Mucosa of descending colon (tissue), 3 donors: ENCODE data around the gene PARD3B. TPM values are rescaled to one million over a fixed set of nuclear protein-coding genes. Genes with fewer than 3 reads are reported as not detected.

Source experiments
- ATAC-seq: fragments of 200-7000 bp; cut with Tn5 transposase; one replicate; pipeline ENCODE4 v1.9.1; 2020; ENCODE audit warnings: mild to moderate bottlenecking, moderate library complexity
- DNase-seq, 3 donors: peaks; one replicate each; pipeline ENCODE4 v3.0.0-alpha.2; 2020
- H3K36me3 ChIP-seq: fragments of 200-600 bp; one replicate; pipeline ENCODE4 v1.8.0; 2021; ENCODE audit warnings: low read depth, mild to moderate bottlenecking
- H3K4me1 ChIP-seq: fragments of 200-600 bp; one replicate; pipeline ENCODE4 v1.8.0; 2021; ENCODE audit warnings: low read depth, mild to moderate bottlenecking
- H3K4me3 ChIP-seq: fragments of 200-600 bp; one replicate; pipeline ENCODE4 v1.8.0; 2021; ENCODE audit warnings: mild to moderate bottlenecking
- H3K9me3 ChIP-seq: fragments of 200-600 bp; one replicate; pipeline ENCODE4 v1.8.0; 2021; ENCODE audit warnings: mild to moderate bottlenecking
- intact Hi-C, 2 donors: fragments of 100-400 bp; cut with DNase I in 1 of 2; cut with micrococcal nuclease in 1 of 2; formaldehyde crosslinking; loops; one replicate each; pipeline versions ENCODE4 v1.11.0 to v1.11.1; 2022; cut with DNase I, micrococcal nuclease
- total RNA-seq, 3 donors: library from RNA; stranded (reverse); fragmentation: NEBNext Ultra II Directional in 2 of 3; extraction: Animal tissue kit (Norgen Biotek cat#: 25700) in 2 of 3; gene quantifications; one replicate each; pipeline versions ENCODE4 v1.2.1 to v1.2.4, GENCODE V29; 2021 to 2023
- TF ChIP-seq, protein P1 (sequence below): fragments of 200-600 bp; IDR thresholded peaks from one replicate; pipeline ENCODE4 v1.8.0; 2022; ENCODE audit warnings: antibody characterized with exemption, mild to moderate bottlenecking
- donor health status: DM: no; HTN: no; CAD: no; lungs with moderate emphysema.
- donor health status: DM: no; HTN: no; CAD: no.
- donor health status: DM: no; HTN: yes; CAD: no.

The PARD3B gene
- total RNA-seq, 3 donors from 2014 or later = 21.1 to 56.8 (median 44.0) TPM

- Histone ChIP-seq H3K4me3 (no peak overlapping the region), H3K9me3 (no peaks in the 10 kb centered on the region), H3K36me3 (no peaks in the 10 kb centered on the region), H3K4me1 (no peaks in the 10 kb centered on the region)
- DNase-seq = no peak
- no peak for ATAC-seq
- TF ChIP-seq, protein P1, sequence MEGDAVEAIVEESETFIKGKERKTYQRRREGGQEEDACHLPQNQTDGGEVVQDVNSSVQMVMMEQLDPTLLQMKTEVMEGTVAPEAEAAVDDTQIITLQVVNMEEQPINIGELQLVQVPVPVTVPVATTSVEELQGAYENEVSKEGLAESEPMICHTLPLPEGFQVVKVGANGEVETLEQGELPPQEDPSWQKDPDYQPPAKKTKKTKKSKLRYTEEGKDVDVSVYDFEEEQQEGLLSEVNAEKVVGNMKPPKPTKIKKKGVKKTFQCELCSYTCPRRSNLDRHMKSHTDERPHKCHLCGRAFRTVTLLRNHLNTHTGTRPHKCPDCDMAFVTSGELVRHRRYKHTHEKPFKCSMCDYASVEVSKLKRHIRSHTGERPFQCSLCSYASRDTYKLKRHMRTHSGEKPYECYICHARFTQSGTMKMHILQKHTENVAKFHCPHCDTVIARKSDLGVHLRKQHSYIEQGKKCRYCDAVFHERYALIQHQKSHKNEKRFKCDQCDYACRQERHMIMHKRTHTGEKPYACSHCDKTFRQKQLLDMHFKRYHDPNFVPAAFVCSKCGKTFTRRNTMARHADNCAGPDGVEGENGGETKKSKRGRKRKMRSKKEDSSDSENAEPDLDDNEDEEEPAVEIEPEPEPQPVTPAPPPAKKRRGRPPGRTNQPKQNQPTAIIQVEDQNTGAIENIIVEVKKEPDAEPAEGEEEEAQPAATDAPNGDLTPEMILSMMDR = no peak
- intact Hi-C loops = no loop called here
Measured at GRCh38 chr2:204892506-204893255, 347.4 kb downstream of the PARD3B start.

DNA sequence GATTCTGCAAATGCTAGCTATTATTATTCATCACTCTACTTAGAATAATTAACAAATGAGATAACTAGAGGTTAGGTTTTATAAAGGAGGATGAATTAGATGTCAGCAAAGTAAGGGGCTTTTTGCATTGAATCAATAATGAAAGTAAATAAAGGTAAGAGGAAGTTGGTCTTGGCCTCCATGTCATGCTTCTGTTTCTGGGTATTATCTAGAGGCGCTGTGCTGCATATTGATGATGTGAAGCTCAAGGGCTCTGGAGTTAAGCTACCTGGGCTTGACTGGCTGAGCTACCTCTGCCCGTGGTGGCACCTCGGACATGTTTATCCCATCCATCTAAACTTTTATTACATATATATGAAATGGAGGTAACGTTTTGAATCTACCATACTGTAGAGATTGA lies 350.9 kb downstream of the PARD3B start:
- no peaks in the 10 kb centered on the region for H3K4me1 ChIP-seq
- TF ChIP-seq, protein P1 = no peak
- no peak for DNase-seq
- intact Hi-C loops = no loop called here
- no peak for ATAC-seq
- H3K36me3 ChIP-seq = no peaks in the 10 kb centered on the region
- H3K9me3 ChIP-seq = no peaks in the 10 kb centered on the region
- H3K4me3 ChIP-seq = no peak overlapping the region

DNA sequence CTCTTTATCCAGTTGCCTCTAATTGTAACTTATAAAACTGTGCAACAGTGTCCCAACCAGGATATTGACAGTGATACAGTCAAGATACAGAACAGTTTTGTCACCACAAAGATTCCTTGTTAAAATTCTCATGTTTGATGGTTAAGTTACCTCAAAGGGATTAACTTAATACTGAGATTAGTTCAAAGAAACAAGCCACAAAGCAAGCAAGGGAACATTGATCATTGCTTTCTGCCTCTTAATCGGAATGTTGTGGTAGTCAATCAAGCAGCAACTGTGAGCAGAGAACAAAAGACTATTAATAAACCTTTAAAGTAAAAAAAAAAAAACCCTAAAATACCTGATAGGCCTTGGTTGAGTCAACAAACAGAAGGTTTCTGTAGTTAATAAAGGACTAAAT lies 352.3 kb downstream of the PARD3B start:
- Histone ChIP-seq H3K4me1 (no peaks in the 10 kb centered on the region), H3K36me3 (no peaks in the 10 kb centered on the region), H3K9me3 (no peaks in the 10 kb centered on the region), H3K4me3 (no peak overlapping the region)
- no peak for ATAC-seq
- TF ChIP-seq, protein P1 = no peak
- DNase-seq = no peak
- intact Hi-C loops = no loop called here

DNA sequence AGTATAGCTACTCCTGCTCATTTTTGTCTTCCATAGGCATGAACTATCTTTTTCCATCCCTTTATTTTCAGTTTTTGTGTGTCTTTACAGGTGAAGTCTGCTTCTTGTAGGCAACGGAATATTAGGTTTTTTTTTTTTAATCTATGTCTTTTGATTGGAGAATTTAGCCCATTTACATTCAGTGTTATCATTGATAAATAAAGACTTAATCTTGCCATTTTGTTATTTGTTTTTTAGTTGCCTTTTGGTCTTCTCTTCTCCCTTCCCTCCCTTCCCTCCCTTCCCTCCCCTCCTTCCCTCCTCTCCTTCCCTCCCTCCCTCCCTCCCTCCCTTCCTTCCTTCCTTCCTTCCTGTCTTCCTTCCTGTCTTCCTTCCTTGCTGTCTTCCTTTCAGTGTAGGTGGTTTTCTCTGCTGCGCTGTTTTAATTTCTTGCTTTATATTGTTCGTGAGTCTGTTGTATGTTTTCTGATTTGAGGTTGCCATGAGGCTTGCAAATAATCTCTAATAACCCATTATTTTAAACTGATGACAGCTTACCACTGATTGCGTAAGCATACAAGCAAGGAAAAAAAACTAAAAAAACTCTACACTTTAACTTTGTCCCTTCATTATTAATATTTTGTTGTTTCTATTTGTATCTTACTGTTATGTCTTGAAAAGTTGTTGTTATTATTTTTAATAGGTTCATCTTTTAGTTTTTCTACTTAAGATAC lies 353.8 kb downstream of the PARD3B start:
- TF ChIP-seq, protein P1 = no peak
- DNase-seq (no peak), ATAC-seq (no peak)
- Histone ChIP-seq H3K4me3 (no peak overlapping the region), H3K9me3 (no peaks in the 10 kb centered on the region), H3K36me3 (no peaks in the 10 kb centered on the region), H3K4me1 (no peaks in the 10 kb centered on the region)
- intact Hi-C loops = no loop called here

DNA sequence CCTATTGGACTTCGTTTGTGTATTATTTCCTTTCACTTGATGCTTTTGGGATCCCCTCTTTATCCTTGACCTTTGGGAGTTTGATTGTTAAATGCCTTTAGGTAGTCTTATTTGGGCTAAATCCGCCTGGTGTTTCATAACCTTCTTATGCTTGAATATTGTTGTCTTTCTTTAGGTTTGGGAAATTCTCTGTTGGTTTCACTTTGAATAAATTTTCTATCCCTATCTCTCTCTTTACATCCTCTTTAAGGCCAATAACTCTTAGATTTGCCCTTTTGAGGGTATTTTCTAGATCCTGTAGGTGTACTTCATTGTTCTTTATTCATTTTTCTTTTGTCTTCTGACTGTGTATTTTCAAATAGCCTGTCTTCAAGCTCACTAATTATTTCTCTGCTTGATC lies 354.7 kb downstream of the PARD3B start:
- ATAC-seq = no peak
- intact Hi-C loops = no loop called here
- DNase-seq = no peak
- TF ChIP-seq, protein P1 = no peak
- Histone ChIP-seq H3K9me3 (no peaks in the 10 kb centered on the region), H3K4me3 (no peak overlapping the region), H3K36me3 (no peaks in the 10 kb centered on the region), H3K4me1 (no peaks in the 10 kb centered on the region)
